Stimulated activated CD4-positive, alpha-beta T cell treated with anti-CD3 and anti-CD28 coated beads, Interleukin-2, amount 100 ng/mL, for 24 hours (primary cell): ENCODE measurements around the gene FBXL17.

ENCODE experiments used
- DNase-seq, 2 donors: peaks; one replicate each; pipeline ENCODE4 v3.0.0-alpha.2; 2020

FBXL17 gene

GRCh38 chr5:108079753-108080152, 302.1 kb downstream of the FBXL17 start:
- DNase-seq, result no peak

DNA sequence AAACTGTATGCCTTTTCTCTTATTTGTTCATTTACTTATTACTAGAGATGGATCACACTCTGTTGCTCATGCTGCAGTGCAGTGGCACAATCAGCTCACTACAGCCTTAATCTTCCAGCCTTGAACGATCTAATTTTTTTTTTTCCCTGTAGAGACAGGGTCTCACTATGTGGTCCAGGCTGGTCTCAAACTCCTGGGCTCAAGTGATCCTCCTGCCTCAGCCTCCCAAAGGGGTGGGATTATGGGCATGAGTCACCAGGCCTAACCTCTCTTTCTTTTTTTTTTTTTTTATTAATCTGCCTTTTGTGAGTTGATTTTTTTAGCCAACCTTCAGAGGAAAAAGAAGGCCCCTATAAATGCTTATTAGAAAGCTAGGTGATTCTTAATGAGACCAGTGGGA, 303.0 kb downstream of the FBXL17 start:
- no peak for DNase-seq

GRCh38 chr5:108078345-108078744, 303.6 kb downstream of the FBXL17 start:
- DNase-seq, result no peak

DNA sequence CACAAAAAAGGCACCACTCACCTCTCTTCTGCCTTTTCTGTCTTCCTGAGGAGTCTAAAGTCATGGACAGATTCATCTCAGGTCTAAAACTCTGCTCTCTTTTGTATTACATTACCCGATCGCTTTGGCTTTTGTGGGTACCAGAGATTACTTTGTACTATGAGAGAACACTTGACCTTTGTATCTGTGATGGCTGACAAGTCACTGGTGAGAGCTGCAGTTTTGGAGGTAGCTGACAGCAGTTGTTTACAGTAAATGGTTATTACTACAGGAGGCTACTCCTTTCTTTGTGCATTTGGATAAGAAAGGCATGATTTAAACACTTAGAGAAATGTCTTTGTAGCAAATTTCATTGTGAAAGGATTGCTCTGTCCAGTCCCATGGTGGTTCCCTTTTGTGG, 307.3 kb downstream of the FBXL17 start:
- DNase-seq, result no peak

DNA sequence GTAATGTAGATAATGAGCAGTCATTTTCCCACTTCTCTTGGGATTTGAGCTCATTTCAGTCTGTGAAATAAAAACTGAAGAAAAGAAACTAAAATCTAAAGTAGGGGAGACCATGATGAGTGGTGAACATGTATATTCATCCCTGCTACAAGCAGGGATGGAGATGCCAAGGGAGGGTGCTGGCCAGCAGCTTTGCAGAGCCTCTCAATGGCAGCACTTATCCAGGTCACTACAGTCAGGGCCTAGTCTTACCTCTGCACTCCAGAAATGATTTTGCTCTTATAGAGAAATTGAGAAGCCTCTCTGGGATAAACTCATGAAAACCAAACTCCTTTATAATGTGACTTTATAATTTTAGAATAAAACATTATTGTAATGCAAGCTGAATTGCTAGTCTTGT, 317.6 kb downstream of the FBXL17 start:
- DNase-seq, result no peak

- no peak for DNase-seq
Measured at GRCh38 chr5:108061941-108062340, 320.0 kb downstream of the FBXL17 start.

DNA sequence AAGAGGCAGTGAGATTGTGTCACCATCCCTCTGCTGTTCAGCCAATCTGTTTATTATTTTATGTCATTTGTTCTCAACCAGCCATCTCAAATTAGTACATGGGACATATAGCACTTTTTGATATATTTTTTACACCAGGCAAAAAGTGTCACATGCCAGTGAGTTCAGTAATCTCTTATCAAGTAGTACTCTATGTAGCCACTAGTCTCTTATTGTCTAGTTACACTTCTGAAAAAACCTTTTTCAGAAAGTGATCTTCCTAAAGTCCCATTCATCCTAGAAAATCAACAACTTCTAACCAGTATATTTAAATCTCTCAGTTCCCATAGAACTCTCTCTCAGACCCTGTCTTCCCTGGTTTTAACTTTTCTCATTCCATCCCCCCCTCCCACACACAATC, 321.6 kb downstream of the FBXL17 start:
- no peak for DNase-seq

GRCh38 chr5:108059334-108059733, 322.6 kb downstream of the FBXL17 start:
- no peak for DNase-seq

DNA sequence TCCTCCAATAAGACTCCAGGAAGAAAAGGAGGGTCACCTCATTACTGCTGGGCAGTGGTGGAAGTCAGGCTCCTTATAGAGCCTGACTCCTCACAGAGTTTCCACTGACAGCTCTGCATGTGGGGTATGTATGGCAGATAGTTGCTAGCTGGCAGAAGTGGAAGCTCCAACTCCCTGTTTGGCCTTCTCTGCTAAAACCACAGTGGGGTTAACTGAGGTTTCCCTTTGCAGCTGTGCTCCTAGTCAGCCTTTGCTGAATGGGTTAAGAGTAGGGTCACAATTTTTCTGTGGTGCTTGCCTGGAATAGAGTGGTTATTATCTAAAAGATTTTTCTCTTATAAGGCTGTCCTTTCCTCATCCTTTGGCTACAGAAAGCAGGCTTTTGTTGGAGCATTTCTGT, 327.5 kb downstream of the FBXL17 start:
- no peak for DNase-seq

- DNase-seq, result no peak
Measured at GRCh38 chr5:108046955-108047670, 334.8 kb downstream of the FBXL17 start.

DNA sequence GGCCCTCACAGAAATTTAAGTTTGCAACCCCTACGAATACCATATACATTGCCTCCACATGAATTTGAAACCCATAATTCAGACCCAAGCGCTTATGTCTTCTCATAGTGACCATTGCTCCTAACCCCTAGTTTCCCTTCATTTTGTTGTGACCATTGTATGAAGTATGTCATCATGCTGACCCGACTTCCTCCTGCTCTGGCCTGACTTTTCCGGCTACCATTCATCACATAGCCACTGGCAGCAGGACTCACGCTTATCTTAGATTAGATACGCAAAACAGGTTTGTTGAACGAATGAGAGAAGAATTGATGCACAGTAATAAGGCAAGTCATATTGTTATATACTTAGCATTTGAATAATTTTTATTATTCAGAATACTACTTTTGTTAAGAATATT, 345.4 kb downstream of the FBXL17 start:
- DNase-seq, result no peak

DNA sequence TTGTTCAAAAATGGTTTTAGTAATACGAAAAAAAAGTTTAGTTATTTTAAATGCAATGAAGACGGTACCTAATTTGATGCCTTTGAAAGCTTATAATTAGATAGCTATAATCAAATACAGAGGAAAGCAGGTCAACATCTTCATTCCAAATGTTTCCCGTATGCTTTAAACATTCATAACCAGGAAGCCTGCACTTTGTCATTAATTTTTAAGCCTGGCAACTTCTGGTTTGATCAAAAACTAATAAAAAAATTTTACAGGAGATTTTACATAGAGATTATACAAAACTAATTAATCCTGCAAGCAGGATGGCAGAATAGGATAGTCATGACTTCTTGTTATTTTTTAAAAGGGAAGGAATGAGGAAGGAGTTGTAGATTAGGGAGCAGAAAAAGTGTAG, 353.0 kb downstream of the FBXL17 start:
- no peak for DNase-seq

- no peak for DNase-seq
Measured at GRCh38 chr5:108028412-108028811, 353.5 kb downstream of the FBXL17 start.

DNA sequence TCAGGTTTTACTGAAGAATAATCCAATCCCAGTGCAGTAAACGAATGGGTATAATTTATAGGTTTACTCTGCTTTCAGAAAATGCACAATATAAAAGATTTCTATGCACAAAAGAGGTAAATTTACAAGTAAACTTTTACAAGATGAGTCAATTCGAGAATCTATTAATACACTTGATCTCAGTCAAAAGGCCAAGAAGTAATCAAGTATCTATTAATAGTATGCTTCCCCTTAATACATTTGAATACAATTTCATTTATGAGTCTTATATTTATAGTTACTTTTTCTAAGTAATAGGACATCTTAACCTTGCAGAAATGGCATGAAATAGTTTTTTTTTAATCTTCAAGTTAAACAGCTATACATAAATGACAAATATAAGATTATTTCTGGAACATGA, 355.9 kb downstream of the FBXL17 start:
- DNase-seq, result no peak

DNA sequence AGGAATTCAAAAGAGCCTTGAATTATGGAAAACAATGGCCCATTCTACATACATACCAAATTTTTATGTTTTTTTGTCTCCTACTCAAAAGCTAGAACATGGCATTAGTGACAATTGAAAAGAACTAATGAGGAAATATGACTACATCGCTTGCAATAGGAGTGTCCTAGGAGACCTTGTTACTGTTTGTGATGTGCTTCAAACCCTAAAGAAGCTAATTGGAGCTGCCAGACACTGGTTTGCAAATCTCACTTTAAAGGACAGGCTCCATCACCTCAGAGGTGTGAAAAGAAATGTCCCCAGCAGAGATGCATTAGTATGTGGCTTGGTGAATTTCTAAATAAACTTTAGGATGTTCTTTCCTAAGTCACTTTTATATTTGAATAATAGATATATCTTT, 356.9 kb downstream of the FBXL17 start:
- no peak for DNase-seq

DNA sequence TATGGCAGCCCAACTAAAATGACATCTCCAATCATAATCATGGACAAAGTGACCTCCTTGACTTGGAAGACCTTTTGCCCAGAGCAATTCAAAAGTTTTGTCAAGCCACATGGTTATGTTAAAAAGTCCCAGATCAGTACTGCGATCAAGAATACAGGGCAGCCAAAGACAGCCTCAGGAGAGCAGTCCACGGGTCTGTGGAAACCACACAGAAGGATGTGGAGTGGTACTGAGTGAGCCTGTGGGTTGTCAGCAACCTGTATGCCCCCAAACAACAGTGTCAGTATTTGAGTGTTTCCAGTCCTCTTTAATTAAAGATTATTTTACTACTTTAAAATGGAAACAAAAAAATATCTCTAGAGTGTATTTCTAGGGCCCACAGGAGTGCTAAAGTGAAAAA, 365.8 kb downstream of the FBXL17 start:
- no peak for DNase-seq

GRCh38 chr5:108006791-108007190, 375.1 kb downstream of the FBXL17 start:
- DNase-seq, result no peak

GRCh38 chr5:108003178-108003577, 378.7 kb downstream of the FBXL17 start:
- no peak for DNase-seq

GRCh38 chr5:108001222-108001621, 380.7 kb downstream of the FBXL17 start:
- no peak for DNase-seq

GRCh38 chr5:107997338-107997980, 384.4 kb downstream of the FBXL17 start:
- DNase-seq, result no peak

DNA sequence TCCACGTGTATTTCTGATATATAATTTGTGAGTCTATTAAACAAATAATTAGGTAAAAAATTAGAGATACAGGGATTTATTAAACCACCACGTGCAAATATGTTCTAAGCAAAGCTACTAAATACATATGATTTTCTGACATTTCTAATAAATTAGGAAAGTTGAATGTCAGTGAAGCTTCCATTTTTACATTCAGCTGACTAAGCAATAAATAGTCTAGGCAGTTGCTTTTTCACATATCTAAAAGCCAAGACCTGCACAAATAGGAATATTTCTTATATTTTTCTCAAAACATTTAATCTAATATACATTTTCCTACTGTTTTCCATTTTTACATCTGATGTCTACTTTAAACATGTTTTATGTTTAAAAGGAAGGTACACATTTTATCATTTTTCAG, 388.6 kb downstream of the FBXL17 start:
- DNase-seq, result no peak

GRCh38 chr5:107990881-107991810, 390.8 kb downstream of the FBXL17 start:
- no peak for DNase-seq

GRCh38 chr5:107985144-107985543, 396.8 kb downstream of the FBXL17 start:
- DNase-seq, result no peak
